H9 (cell line): ENCODE measurements around the gene KIAA2012. TPM values are rescaled to one million over a fixed set of nuclear protein-coding genes. Genes with fewer than 3 reads are reported as not detected.

Experiments
- DNase-seq: peaks from one replicate; pipeline ENCODE4 v3.0.0-alpha.2; 2017
- H2AFZ ChIP-seq: one replicate; pipeline ENCODE4 v1.6.1; 2013; ENCODE audit warnings: mild to moderate bottlenecking, low read length, control low read depth, moderate library complexity
- H2AK5ac ChIP-seq: 2 replicates; pipeline ENCODE4 v1.6.1; 2013; ENCODE audit warnings: low read length, control low read depth, mixed read lengths; ENCODE audit not compliant: insufficient read length
- H2BK120ac ChIP-seq: one replicate; pipeline ENCODE4 v1.6.1; 2013; ENCODE audit warnings: low read depth, mild to moderate bottlenecking, low read length, control low read depth, inconsistent platforms; ENCODE audit not compliant: poor library complexity, severe bottlenecking
- H2BK12ac ChIP-seq: 2 replicates; pipeline ENCODE4 v1.6.1; 2013; ENCODE audit warnings: low read length, control low read depth, mixed read lengths, low read depth; ENCODE audit not compliant: insufficient read length
- H2BK15ac ChIP-seq: 2 replicates; pipeline ENCODE4 v1.6.1; 2013; ENCODE audit warnings: low read depth, low read length, control low read depth
- H2BK20ac ChIP-seq: one replicate; pipeline ENCODE4 v1.6.1; 2013; ENCODE audit warnings: low read depth, mild to moderate bottlenecking, low read length, control low read depth, inconsistent platforms; ENCODE audit not compliant: poor library complexity, severe bottlenecking
- H2BK5ac ChIP-seq: 2 replicates; pipeline ENCODE4 v1.6.1; 2013; ENCODE audit warnings: low read length, control low read depth, mixed read lengths; ENCODE audit not compliant: insufficient read length
- H3K14ac ChIP-seq: 2 replicates; pipeline ENCODE4 v1.6.1; 2013; ENCODE audit warnings: low read length, control low read depth; ENCODE audit not compliant: insufficient read depth
- H3K18ac ChIP-seq: 2 replicates; pipeline ENCODE4 v1.6.1; 2013; ENCODE audit warnings: low read depth, mild to moderate bottlenecking, mixed read lengths, low read length, control low read depth; ENCODE audit not compliant: insufficient read length
- H3K23ac ChIP-seq: 2 replicates; pipeline ENCODE4 v1.6.1; 2013; ENCODE audit warnings: low read length, control low read depth, mixed read lengths, low read depth; ENCODE audit not compliant: insufficient read length
- H3K23me2 ChIP-seq: 2 replicates; pipeline ENCODE4 v1.6.1; 2013; ENCODE audit warnings: low read depth, mild to moderate bottlenecking, mixed read lengths, low read length, control low read depth; ENCODE audit not compliant: insufficient read length, poor library complexity, severe bottlenecking
- H3K27ac ChIP-seq: 2 replicates; pipeline ENCODE4 v1.5.1; 2013; ENCODE audit warnings: low read length, control low read depth, mixed read lengths, low read depth; ENCODE audit not compliant: insufficient read length
- H3K27me3 ChIP-seq: 2 replicates; pipeline ENCODE4 v1.6.1; 2013; ENCODE audit warnings: low read length, control low read depth, inconsistent platforms; ENCODE audit not compliant: insufficient read depth
- H3K4ac ChIP-seq: 2 replicates; pipeline ENCODE4 v1.6.1; 2013; ENCODE audit warnings: low read depth, mild to moderate bottlenecking, control low read depth, inconsistent platforms, low read length, moderate library complexity
- H3K4me1 ChIP-seq: 2 replicates; pipeline ENCODE4 v1.6.1; 2013; ENCODE audit warnings: low read length, control low read depth, inconsistent platforms; ENCODE audit not compliant: insufficient read depth
- H3K4me2 ChIP-seq: 2 replicates; pipeline ENCODE4 v1.6.1; 2013; ENCODE audit warnings: low read length, control low read depth, mixed read lengths; ENCODE audit not compliant: insufficient read length, insufficient read depth
- H3K56ac ChIP-seq: 2 replicates; pipeline ENCODE4 v1.6.1; 2013; ENCODE audit warnings: low read depth, mild to moderate bottlenecking, mixed read lengths, low read length, control low read depth; ENCODE audit not compliant: insufficient read length
- H3K79me1 ChIP-seq: 2 replicates; pipeline ENCODE4 v1.6.1; 2013; ENCODE audit warnings: low read depth, mild to moderate bottlenecking, moderate library complexity, low read length, control low read depth, inconsistent platforms; ENCODE audit not compliant: insufficient read depth, poor library complexity, severe bottlenecking
- H3K79me2 ChIP-seq: 2 replicates; pipeline ENCODE4 v1.6.1; 2013; ENCODE audit warnings: low read length, control low read depth, inconsistent platforms; ENCODE audit not compliant: insufficient read depth
- H3K9ac ChIP-seq: 2 replicates; pipeline ENCODE4 v1.6.1; 2013; ENCODE audit warnings: low read length, control low read depth, mixed read lengths; ENCODE audit not compliant: insufficient read length; ENCODE audit errors: extremely low read depth
- H3K9me3 ChIP-seq: one replicate; pipeline ENCODE4 v1.6.1; 2013; ENCODE audit warnings: low read depth, low read length, inconsistent platforms; ENCODE audit not compliant: control insufficient read depth
- H3T11ph ChIP-seq: one replicate; pipeline ENCODE4 v1.6.1; 2013; ENCODE audit warnings: mild to moderate bottlenecking, low read length, control low read depth, inconsistent platforms
- H4K20me1 ChIP-seq: one replicate; pipeline ENCODE4 v1.6.1; 2013; ENCODE audit not compliant: control insufficient read depth, insufficient read length, insufficient read depth
- H4K5ac ChIP-seq: 2 replicates; pipeline ENCODE4 v1.6.1; 2013; ENCODE audit warnings: low read depth, mild to moderate bottlenecking, mixed read lengths, low read length, control low read depth; ENCODE audit not compliant: insufficient read length
- H4K8ac ChIP-seq: replicated peaks from 2 replicates; pipeline ENCODE4 v1.6.1; 2013; ENCODE audit warnings: low read length, control low read depth, mixed read lengths, low read depth; ENCODE audit not compliant: insufficient read length
- H4K91ac ChIP-seq: 2 replicates; pipeline ENCODE4 v1.6.1; 2013; ENCODE audit warnings: low read depth, mild to moderate bottlenecking, moderate library complexity, mixed read lengths, low read length, control low read depth; ENCODE audit not compliant: insufficient read length
- H3K27ac Mint-ChIP-seq, 3 experiments: 2 replicates in 2 of 3; 3 replicates in 1 of 3; pipeline ENCODE4 v1.8.0; 2020 to 2021; ENCODE audit warnings: mixed read lengths in 3 of 3, mild to moderate bottlenecking in 1 of 3, moderate library complexity in 1 of 3
- H3K27me3 Mint-ChIP-seq: 2 replicates; pipeline ENCODE4 v1.8.0; 2021; ENCODE audit warnings: low read depth, mild to moderate bottlenecking, moderate library complexity, mixed read lengths
- H3K36me3 Mint-ChIP-seq, 3 experiments: 2 replicates in 2 of 3; 3 replicates in 1 of 3; pipeline ENCODE4 v1.8.0; 2020 to 2021; ENCODE audit warnings: low read depth in 3 of 3, mixed read lengths in 3 of 3; ENCODE audit not compliant: insufficient read depth in 1 of 3
- H3K4me1 Mint-ChIP-seq, 2 experiments: 2 replicates each; pipeline ENCODE4 v1.8.0; 2020; ENCODE audit warnings: mixed read lengths in 2 of 2
- H3K4me3 Mint-ChIP-seq, 2 experiments: 2 replicates in 1 of 2; 3 replicates in 1 of 2; pipeline ENCODE4 v1.8.0; 2020 to 2021; ENCODE audit warnings: mild to moderate bottlenecking in 2 of 2, mixed read lengths in 2 of 2, moderate library complexity in 1 of 2
- H3K9me3 Mint-ChIP-seq, 2 experiments: 2 replicates in 1 of 2; 3 replicates in 1 of 2; pipeline ENCODE4 v1.8.0; 2020; ENCODE audit warnings: mild to moderate bottlenecking in 2 of 2, mixed read lengths in 2 of 2, moderate library complexity in 1 of 2
- WGBS: extraction: QIAGEN DNeasy Blood & Tissue Kit; methylation state at CpG from one replicate; pipeline ENCODE4 v1.1.7; 2013; ENCODE audit warnings: missing lambda C conversion rate, low lambda C conversion rate, mixed read lengths; ENCODE audit not compliant: insufficient read length; ENCODE audit errors: extremely low coverage; 5-methylcytosine and 5-hydroxymethylcytosine counted together
- total RNA-seq: library from RNA; stranded (reverse); gene quantifications from 2 replicates; pipeline ENCODE4 v1.2.1, GENCODE V29; 2021
- TF ChIP-seq, protein P1 (sequence below): fragments of 200-600 bp; sonication (generic); conservative IDR thresholded peaks from 3 replicates; pipeline ENCODE4 v1.8.0; 2021; ENCODE audit warnings: antibody characterized with exemption, mild to moderate bottlenecking

The KIAA2012 gene
- total RNA-seq, 1 experiment from 2014 or later, result not detected

DNA sequence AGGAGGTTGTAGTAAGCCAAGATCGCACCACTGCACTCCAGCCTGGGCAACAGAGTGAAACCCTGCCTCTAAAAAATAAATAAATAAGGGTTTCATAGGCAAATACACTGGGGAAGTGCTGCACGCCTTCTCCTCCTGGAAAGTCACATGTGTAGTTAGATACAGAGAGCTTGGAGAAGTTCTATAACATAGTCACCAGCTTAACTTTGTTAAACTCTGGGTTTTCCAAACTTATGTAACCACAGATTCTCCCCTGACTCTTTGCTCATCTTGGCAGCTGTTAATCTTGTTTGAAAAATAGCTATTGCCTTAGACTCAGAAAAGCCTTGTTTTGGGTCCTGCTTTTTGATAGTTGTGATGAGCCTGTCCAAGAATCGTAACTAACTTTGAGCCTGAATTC is 25.2 kb downstream of the KIAA2012 start:
- no peak overlapping the region for H4K8ac ChIP-seq
- Mint-ChIP-seq H3K36me3 (no peaks in the 10 kb centered on the region), H3K4me1 (peaks cover 31 to 35% of the 10 kb centered on the region in 2 experiments), H3K9me3 (no peaks in the 10 kb centered on the region), H3K27ac (no peak overlapping the region), H3K27me3 (no peaks in the 10 kb centered on the region), H3K4me3 (no peak overlapping the region)
- H2BK20ac ChIP-seq, result no peak overlapping the region
- no peaks in the 10 kb centered on the region for H3K23me2 ChIP-seq
- H2AFZ ChIP-seq, result no peak overlapping the region
- H4K91ac ChIP-seq, result no peak overlapping the region
- H3T11ph ChIP-seq, result no peak overlapping the region
- H4K5ac ChIP-seq, result no peak overlapping the region
- no peak overlapping the region for H2AK5ac ChIP-seq
- no peak overlapping the region for H3K18ac ChIP-seq
- H3K23ac ChIP-seq, result no peak overlapping the region
- no peaks in the 10 kb centered on the region for H3K79me1 ChIP-seq
- TF ChIP-seq, protein P1, sequence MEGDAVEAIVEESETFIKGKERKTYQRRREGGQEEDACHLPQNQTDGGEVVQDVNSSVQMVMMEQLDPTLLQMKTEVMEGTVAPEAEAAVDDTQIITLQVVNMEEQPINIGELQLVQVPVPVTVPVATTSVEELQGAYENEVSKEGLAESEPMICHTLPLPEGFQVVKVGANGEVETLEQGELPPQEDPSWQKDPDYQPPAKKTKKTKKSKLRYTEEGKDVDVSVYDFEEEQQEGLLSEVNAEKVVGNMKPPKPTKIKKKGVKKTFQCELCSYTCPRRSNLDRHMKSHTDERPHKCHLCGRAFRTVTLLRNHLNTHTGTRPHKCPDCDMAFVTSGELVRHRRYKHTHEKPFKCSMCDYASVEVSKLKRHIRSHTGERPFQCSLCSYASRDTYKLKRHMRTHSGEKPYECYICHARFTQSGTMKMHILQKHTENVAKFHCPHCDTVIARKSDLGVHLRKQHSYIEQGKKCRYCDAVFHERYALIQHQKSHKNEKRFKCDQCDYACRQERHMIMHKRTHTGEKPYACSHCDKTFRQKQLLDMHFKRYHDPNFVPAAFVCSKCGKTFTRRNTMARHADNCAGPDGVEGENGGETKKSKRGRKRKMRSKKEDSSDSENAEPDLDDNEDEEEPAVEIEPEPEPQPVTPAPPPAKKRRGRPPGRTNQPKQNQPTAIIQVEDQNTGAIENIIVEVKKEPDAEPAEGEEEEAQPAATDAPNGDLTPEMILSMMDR, result no peak
- H3K9me3 ChIP-seq, result no peaks in the 10 kb centered on the region
- DNase-seq, result no peak
- no peaks in the 10 kb centered on the region for H3K79me2 ChIP-seq
- no peak overlapping the region for H3K14ac ChIP-seq
- no peak overlapping the region for H3K27ac ChIP-seq
- H3K4ac ChIP-seq, result no peak overlapping the region
- H3K56ac ChIP-seq, result no peak overlapping the region
- H2BK12ac ChIP-seq, result no peak overlapping the region
- H3K9ac ChIP-seq, result no peak overlapping the region
- H3K4me2 ChIP-seq, result no peak overlapping the region
- H2BK15ac ChIP-seq, result no peak overlapping the region
- no peaks in the 10 kb centered on the region for H3K27me3 ChIP-seq
- H4K20me1 ChIP-seq, result no peaks in the 10 kb centered on the region
- no CpG with 5 or more reads among the region's 3 CpGs for WGBS
- H2BK120ac ChIP-seq, result no peak overlapping the region
- peaks cover 3% of the 10 kb centered on the region; the same call in 1 of the 2 replicates for H3K4me1 ChIP-seq
- no peak overlapping the region for H2BK5ac ChIP-seq
